B cell (primary cell): ENCODE results near the gene IPMK.

Experiments
- CTCF ChIP-seq: fragments of 200-600 bp; IDR thresholded peaks from one replicate; pipeline ENCODE4 v1.8.0; 2022; ENCODE audit warnings: antibody characterized with exemption, mild to moderate bottlenecking
- EZH2 ChIP-seq: IDR thresholded peaks from 2 replicates; pipeline ENCODE4 v1.6.1; 2012; ENCODE audit warnings: borderline replicate concordance, low read depth, mild to moderate bottlenecking, moderate library complexity, low read length; ENCODE audit not compliant: insufficient read depth, poor library complexity, severe bottlenecking

GRCh38 chr10:58210160-58210559, 57.5 kb downstream of the IPMK start:
- no peak for TF ChIP-seq CTCF
- no peak for TF ChIP-seq EZH2
